ENCODE results near the gene AOPEP.

The AOPEP gene

GRCh38 chr9:94867281-94867841, 140.9 kb downstream of the AOPEP start:
- Histone ChIP-seq H3K4me3 (peak overlapping the region in 1 of 2 donors; percentile 6), H3K9me3 (no peaks in the 10 kb centered on the region), H3K36me3 (no peaks in the 10 kb centered on the region), H3K4me1 (peaks cover 0 to 73% (median 43%) of the 10 kb centered on the region in 4 donors), H3K27ac (peak overlapping the region; percentile 80), H3K27me3 (no peaks in the 10 kb centered on the region)
- peak; percentile 71 to 85 for DNase-seq
- no peak for TF ChIP-seq CTCF (IDR thresholded peaks at IDR 0.05)
- intact Hi-C loops (cut with DNase I; ENCODE audit: low total_unique reads) = no loop called here

GRCh38 chr9:94867842-94868312, 141.4 kb downstream of the AOPEP start:
- intact Hi-C loops (cut with DNase I; ENCODE audit: low total_unique reads) = no loop called here
- Histone ChIP-seq H3K9me3 (no peaks in the 10 kb centered on the region), H3K4me3 (no peak overlapping the region), H3K4me1 (peaks cover 0 to 77% (median 43%) of the 10 kb centered on the region in 4 donors), H3K36me3 (no peaks in the 10 kb centered on the region), H3K27ac (peak overlapping the region; percentile 80), H3K27me3 (no peaks in the 10 kb centered on the region)
- no peak for TF ChIP-seq CTCF (IDR thresholded peaks at IDR 0.05)
- no peak for DNase-seq

GRCh38 chr9:94868464-94868863, 142.0 kb downstream of the AOPEP start:
- Histone ChIP-seq H3K36me3 (no peaks in the 10 kb centered on the region), H3K4me1 (peaks cover 0 to 82% (median 43%) of the 10 kb centered on the region in 4 donors), H3K9me3 (no peaks in the 10 kb centered on the region), H3K27ac (peak overlapping the region; percentile 80), H3K27me3 (no peaks in the 10 kb centered on the region), H3K4me3 (no peak overlapping the region)
- no peak for DNase-seq
- intact Hi-C loops (cut with DNase I; ENCODE audit: low total_unique reads) = no loop called here
- no peak for TF ChIP-seq CTCF (IDR thresholded peaks at IDR 0.05)

- H3K36me3 ChIP-seq = no peaks in the 10 kb centered on the region
- no peaks in the 10 kb centered on the region for H3K9me3 ChIP-seq
- intact Hi-C loops (cut with DNase I; ENCODE audit: low total_unique reads) = no loop called here
- H3K27ac ChIP-seq = peak overlapping the region; percentile 20 to 80
- DNase-seq = no peak
- TF ChIP-seq CTCF (IDR thresholded peaks at IDR 0.05) = no peak
- H3K4me3 ChIP-seq = no peak overlapping the region
- no peaks in the 10 kb centered on the region for H3K27me3 ChIP-seq
- H3K4me1 ChIP-seq = peaks cover 0 to 79% (median 38%) of the 10 kb centered on the region in 4 donors
Observed at GRCh38 chr9:94869415-94869843, 142.9 kb downstream of the AOPEP start.

- no peak for TF ChIP-seq CTCF (IDR thresholded peaks at IDR 0.05)
- Histone ChIP-seq H3K27me3 (no peaks in the 10 kb centered on the region), H3K36me3 (no peaks in the 10 kb centered on the region), H3K4me3 (no peak overlapping the region), H3K27ac (peak overlapping the region; percentile 30 to 80), H3K9me3 (no peaks in the 10 kb centered on the region), H3K4me1 (peaks cover 0 to 79% (median 33%) of the 10 kb centered on the region in 4 donors)
- DNase-seq = no peak
- intact Hi-C loops (cut with DNase I; ENCODE audit: low total_unique reads) = no loop called here
Observed at GRCh38 chr9:94870465-94870792, 143.9 kb downstream of the AOPEP start.

Data from tibial artery (tissue), 4 donors.